Panc1 (cell line): Measurements from ENCODE around the gene FFAR3.
A peak's percentile ranks its signal among the peaks of the same experiment; 100 is the strongest.

ENCODE experiments used
- CTCF ChIP-seq: fragments of 450-650 bp; IDR thresholded peaks from 2 replicates; pipeline ENCODE4 v1.5.1; 2017; ENCODE audit warnings: mild to moderate bottlenecking
- POLR2AphosphoS5 ChIP-seq: IDR thresholded peaks from 2 replicates; pipeline ENCODE4 v1.6.1; 2012; ENCODE audit warnings: mild to moderate bottlenecking, low read depth, low read length, moderate library complexity
- REST ChIP-seq, 2 experiments: IDR thresholded peaks; 2 replicates each; pipeline ENCODE4 v1.6.1; 2011 to 2012; ENCODE audit warnings: low read depth in 2 of 2, control low read depth in 1 of 2, low read length in 1 of 2, mild to moderate bottlenecking in 1 of 2, moderate library complexity in 1 of 2; ENCODE audit not compliant: insufficient read depth in 1 of 2
- SIN3A ChIP-seq: IDR thresholded peaks from 2 replicates; pipeline ENCODE4 v1.6.1; 2012; ENCODE audit warnings: low read depth, mild to moderate bottlenecking, low read length, moderate library complexity, borderline replicate concordance; ENCODE audit not compliant: insufficient read depth
- TCF7L2 ChIP-seq: IDR thresholded peaks from 2 replicates; pipeline ENCODE4 v1.6.1; 2011; ENCODE audit warnings: mild to moderate bottlenecking, low read depth, low read length, inconsistent platforms

- no peak for TF ChIP-seq POLR2AphosphoS5
- TF ChIP-seq CTCF: peak; percentile 94
- no peak for TF ChIP-seq SIN3A
- no peak for TF ChIP-seq TCF7L2
- TF ChIP-seq REST (IDR thresholded peaks at IDR 0.05; ENCODE audit: insufficient read depth in 1 of 2, low read depth in 2 of 2, low read length in 1 of 2): no peak
Measured at GRCh38 chr19:35352448-35353304, 5.6 kb upstream of the FFAR3 start.
